Activated effector memory CD4-positive, alpha-beta T cell treated with anti-CD3 and anti-CD28 coated beads, Interleukin-2, amount 50 U/mL, for 16 hours (primary cell): ENCODE data around the gene MISP3.

Experiments used
- DNase-seq: peaks from one replicate; pipeline ENCODE4 v3.0.0-alpha.2; 2020

The MISP3 gene

GRCh38 chr19:14054099-14054498 is 18.5 kb upstream of the MISP3 start:
- no peak for DNase-seq

- DNase-seq: no peak
Measured at GRCh38 chr19:14054721-14055120, 17.9 kb upstream of the MISP3 start.

DNA sequence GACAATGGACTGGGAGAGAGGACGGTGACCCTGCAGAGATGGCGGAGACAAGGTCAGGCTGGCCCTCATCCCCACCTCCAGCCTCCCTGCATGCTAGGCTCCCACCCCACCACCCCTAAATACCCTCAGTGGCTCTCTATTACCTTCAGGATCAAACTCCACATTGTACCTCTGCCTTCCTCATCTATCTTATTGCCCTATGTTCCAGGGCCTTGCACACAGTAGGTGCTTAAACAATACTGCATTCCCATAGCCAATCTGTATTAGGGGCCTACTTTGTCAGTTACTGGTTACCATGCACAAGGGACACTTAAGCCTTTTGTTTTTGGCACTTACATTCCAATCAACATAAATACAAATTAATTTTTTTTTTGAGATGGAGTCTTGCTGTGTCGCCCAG is 17.2 kb upstream of the MISP3 start:
- no peak for DNase-seq

DNA sequence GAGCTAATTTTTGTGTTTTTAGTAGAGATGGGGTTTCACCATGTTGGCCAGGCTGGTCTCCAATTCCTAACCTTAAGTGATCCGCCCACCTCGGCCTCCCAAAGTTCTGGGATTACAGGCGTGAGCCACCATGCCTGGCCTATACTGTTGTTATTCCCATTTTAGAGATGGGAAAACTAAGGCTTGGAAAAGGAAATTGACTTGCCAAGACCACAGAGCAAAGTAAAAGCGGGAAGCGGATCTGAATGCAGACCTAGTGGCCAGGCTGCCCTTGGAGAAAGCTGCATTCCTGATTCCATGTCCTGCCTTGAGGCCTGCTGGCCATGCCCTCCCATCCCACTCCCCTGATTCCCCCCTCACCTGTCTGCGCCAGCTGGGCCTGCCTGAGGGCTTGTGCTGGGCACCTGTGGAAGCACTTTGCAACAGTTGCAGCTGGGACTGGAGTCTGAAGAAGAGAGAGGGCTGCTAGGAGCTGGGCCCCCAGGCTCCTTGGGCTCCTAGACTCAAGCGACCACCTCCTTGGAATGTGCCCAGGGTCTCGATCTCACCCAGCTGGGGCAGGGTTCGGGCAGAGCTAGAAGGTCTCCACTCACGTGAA is 16.4 kb upstream of the MISP3 start:
- DNase-seq: no peak

- no peak for DNase-seq
Measured at GRCh38 chr19:14056741-14057356, 15.7 kb upstream of the MISP3 start.

DNA sequence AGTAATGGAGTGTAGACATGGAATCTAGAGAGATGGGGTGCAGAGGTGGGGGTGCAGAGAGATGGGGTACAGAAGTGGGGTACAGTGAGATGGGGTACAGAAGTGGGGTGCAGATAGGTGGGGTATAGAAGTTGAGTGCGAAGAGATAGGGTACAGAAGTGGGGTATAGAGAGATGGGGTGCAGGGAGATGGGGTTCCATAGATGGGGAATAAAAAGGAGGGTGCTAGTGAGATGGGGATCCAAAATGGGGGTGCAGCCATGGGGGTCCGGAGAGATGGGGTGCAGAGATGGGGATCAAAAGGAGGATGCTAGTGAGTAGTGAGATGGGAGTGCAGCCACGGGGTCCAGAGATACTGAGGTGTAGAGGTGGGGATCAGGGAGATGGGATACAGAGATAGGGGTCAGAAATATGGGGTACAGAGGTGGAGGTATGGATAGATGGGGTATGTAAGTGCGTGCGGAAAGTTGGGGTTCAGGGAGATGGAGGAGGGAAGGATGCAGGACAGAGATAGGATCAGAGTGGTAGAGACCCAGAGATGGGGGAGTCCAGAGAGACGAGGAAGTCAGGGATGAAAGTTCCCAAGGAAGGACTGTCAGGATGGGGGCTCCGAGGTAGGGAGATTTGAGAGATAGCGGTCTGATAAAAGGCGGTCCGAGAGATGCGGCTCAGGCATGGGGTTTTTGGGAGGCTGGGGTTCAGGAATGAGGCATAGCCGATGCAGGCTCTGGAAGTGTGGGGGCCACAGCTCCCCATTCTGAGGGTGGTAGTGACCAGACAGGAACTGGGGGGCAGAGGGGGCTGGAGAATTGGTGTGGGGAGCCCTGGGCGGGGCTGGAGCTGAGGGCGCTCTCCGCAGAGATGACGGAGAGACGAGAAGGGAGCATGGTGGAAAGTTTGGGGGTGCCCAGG is 14.1 kb upstream of the MISP3 start:
- DNase-seq: no peak

GRCh38 chr19:14059093-14059480 is 13.5 kb upstream of the MISP3 start:
- DNase-seq: peak; percentile 81

GRCh38 chr19:14059652-14060155 is 12.9 kb upstream of the MISP3 start:
- DNase-seq: no peak

GRCh38 chr19:14061081-14061749 is 11.4 kb upstream of the MISP3 start:
- DNase-seq: no peak

- DNase-seq: no peak
Measured at GRCh38 chr19:14061751-14062557, 10.6 kb upstream of the MISP3 start, which contains the start of gene PALM3. PALM3 (minus strand) TSS chr19:14062076; CDS start chr19:14061980, 96 bp downstream.

DNA sequence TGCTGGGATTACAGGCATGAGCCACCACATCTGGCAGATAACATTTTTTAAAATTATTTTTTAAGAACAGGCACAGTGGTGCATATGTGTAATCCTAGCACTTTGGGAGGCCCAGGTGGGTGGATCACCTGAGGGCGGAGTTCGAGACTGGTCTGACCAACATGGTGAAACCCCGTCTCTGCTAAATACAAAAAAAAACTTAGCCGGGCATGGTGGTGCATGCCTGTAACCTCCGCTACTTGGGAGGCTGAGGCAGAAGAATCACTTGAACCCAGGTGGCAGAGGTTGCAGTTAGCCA is 10.1 kb upstream of the MISP3 start:
- DNase-seq: no peak

DNA sequence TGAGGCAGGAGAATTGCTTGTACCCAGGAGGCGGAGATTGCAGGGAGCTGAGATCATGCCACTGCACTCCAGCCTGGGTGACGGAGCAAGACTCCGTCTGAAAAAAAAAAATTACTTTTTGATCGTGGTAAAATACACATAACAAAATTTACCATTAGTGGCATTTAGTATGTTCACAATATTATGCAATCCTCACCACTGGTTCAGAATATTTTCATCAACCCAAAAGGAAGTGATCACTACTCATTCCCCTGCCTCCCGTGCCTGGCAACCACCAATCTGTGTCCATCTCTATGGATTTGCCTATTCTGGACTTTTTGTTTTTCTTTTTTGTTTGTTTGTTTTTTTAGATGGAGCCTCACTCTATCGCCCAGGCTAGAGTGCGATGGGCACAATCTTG is 9.5 kb upstream of the MISP3 start:
- DNase-seq: no peak

DNA sequence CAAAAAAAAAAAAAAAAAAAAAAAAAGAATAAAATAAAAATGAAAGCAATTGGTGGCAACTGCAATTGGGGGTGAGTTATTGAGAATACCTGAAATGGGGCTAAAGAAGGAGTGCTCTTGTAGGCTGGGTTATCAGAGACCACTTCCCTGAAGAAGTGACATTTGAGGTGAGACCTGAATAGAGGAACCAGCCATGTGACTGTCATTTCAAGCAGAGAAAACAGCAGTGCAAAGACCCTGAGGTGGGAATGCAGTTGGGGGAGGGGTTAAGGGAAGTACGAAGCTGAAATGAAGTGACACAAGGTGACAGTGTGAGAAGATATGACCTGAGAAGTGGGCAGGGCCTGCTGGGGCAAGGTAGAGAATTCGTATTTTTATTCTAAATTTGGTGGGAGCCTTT is 6.5 kb upstream of the MISP3 start:
- DNase-seq: no peak

GRCh38 chr19:14070268-14071050 is 2.1 kb upstream of the MISP3 start:
- no peak for DNase-seq

- peak; percentile 91 for DNase-seq
Measured at GRCh38 chr19:14073261-14073924, 807 bp downstream of the MISP3 start.

DNA sequence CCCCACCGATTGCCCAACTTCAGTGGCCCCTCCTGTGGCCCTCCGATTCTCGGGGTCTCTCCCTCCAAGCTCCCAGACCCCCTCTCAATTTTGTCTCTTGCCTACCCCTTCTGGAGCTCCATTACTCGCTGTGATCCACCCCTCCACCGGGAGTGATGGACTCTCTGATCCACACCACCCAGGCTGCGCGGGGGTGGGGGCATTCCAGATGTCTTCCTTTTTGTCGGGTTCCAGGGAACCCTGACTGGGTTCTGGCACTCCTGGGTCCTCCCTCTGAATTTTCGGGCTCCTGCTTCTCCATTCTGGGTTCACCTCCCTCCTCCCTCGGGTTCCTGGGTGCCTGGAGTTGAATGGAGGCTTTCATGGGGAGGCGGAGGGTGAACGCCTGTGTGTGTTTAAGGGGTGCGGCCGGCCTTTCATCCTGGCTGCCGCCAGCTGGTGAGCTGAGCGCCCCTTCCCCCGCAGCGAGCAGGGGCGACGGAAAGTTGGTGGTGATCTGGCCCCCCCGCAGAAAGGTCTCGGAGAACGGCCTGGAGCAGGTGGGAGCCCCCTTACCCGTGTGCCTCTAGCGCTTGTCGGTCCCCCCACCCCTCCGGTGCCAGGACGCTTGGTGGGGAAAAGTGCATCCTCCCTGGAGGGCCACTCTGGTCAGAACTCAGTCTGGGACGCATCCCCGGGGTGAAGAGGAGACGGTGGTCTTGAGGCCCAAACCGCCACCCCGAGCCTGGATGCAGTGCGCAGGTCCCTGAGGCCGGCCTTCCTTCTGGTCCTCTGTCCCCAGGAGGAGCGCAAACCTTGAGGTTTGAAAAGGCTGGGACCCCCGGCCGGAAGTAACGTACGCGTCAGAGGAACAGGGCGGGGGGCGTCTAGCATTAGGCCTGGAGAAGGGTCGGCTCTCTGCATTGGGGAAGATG is 1.6 kb downstream of the MISP3 start:
- DNase-seq: peak; percentile 79

DNA sequence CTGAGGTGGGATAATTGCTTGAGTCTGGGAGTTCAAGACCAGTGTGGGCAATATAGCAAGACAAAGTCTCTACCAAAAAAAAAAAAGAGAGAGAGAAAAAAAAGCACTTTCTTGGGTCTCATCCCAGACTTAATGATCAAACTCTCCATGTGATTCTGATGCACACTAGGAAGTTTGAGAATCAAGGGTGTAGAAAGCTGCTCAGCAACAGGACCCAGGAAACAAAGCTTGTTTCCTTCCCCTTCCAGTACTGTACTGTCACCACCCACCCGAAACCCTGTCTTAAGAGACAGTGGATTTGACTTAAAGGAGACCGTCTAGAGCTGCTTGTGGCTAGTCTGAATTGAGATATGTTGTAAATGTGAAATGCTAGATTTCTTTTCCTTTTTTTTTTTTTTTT is 5.8 kb downstream of the MISP3 start:
- no peak for DNase-seq

DNA sequence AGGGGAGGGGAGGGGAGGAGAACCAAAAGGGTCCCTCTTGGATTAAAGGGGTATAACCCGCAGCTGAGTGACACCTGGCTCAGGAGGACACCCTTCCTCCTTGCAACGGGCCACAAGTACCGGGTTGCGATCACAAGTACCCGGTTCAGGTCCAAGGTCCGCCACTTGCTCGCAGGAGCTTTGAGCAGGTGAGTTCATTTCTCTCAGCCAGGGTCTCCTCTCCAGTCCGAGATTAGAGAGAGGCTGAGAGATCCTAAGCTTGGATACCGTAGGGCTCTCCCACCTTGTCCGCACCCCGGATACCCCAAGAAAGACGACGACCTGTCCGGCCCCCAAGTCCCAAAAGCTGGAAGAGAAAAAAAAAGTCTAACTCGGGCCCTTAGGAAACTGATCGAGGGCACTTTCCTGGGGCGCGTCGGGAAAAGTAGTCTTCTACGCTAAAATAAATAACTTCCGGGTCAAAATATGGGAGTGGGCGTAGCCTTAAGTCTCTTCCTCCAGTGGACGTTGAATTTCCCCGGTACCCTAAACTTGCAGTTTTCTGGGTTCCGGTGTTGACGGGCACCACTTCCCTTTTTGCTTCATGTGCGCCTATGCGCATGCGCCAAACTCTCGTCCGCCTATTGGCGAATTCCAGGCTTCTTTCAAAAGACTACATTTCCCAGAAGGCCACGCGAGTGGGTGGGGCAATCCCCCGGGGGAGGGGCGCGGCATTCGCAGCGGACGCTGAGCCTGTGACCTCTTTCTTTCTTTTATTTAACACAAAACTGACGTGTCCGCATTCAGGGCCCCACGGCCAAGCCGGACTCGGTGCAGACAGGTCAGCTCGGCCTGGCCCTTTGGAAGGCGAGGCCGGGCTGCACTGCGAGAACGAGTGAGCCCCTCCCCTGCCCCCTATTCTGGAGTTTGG is 8.6 kb downstream of the MISP3 start:
- DNase-seq: peak; percentile 100
